Effector CD8-positive, alpha-beta T cell (primary cell): ENCODE results near the gene PLCH2.

Experiments
- DNase-seq: peaks from one replicate; lab custom pipeline; 2025; lab: John Stamatoyannopoulos, UW

PLCH2 gene

DNA sequence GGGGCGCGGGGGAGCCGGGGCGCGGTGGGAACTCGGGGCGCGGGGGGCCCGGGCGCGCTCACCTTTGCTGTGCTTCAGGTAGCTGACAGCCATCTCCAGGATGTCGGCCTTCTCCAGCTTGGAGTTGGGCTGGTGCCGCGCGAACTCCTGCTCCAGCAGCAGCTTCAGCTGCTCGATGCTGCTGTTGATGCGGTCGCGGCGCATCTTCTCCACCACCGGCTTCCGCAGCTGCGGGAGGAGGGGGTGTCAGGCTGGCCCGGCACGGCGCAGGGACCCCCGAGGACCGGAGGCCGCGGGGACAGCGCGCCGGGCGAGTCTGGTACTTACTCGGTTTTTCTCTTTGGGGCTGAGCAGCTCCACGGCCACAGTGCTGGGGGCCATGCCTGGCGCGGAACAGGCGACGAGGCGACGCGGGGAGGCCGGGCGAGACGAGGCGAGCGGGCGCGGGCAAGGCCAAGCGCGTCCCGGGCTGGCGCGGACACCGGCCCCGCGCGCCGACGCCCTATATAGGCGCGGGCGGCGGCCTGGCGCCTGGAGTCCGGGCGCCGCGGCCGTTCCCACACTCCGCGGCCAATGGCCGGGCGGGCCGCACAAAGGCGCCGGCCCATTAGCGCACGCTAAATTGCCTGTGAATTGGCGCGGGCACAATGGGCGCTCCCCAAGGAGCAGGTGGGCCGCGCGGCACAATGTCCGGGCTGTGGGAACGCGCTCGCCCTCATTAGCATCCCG lies 53.9 kb downstream of the PLCH2 start, which contains the start of gene HES5:
TSS of gene HES5 (minus strand) at position 480 of the 729 bp plus-strand sequence. CDS start at position 381, 99 bp downstream.
- no peak for DNase-seq

DNA sequence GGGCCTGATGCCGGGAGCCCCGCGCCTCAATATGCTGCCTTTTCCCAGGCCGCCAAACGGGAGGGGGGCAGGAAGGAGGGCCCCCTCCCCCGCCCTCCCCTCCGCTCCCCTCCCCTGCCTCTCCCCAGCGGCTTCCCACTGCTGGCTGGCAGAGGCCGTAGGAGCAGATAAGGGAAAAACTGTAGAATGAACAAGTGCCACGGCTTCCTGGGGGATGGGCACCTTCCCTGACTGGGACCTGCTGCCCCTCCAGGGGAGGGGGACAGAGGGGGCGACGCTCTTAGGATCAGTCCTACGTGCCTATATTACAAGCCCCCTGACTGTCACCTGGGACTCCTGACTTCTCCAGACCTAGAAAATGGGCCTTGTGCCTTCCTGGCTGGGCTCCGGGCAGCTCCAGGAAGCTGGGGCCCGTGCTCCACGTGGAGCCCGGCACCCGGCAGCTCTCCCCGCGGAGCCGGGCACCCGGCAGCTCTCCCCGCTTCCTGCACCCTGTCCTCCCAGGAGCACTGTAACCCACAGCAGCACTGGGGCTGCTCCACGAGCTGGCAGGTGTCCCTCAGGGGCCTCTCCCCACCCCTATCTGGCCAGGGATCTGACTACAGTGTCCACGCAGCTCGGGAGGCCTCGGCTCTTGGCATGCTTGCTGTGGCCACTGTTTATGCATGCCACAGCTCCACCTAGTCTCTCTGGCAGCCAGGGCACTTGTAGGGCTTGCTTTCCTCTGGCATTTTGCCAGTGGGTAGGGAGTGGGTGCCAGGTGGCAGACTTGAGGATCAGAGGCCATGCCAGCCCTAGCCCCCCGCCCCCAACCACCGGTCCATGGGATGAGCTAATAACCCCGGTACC lies 54.6 kb downstream of the PLCH2 start:
- DNase-seq = no peak

- DNase-seq = no peak
Observed at GRCh38 chr1:2532485-2533160, 56.5 kb downstream of the PLCH2 start.

GRCh38 chr1:2533365-2533764 lies 57.3 kb downstream of the PLCH2 start:
- DNase-seq = no peak

DNA sequence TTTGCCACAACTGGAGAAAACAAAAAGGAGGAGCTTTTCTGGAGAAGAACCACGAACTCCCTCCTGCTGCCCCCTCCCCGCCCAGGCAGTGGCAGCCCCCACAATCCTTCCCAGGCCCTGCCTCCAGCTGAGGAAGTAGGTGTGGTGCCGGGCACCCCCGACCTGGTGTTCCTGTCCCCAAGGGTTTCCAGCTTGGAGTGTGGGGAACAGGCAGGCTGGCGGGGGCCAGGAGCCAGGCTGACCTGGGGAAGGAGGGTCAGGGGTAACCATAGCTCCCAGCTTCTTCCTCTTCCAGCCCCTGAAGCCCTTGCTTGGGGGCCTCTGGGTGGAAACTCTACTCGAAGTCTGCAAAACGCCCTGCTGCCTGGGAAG lies 58.2 kb downstream of the PLCH2 start:
- no peak for DNase-seq

- no peak for DNase-seq
Observed at GRCh38 chr1:2534687-2535441, 58.8 kb downstream of the PLCH2 start.

GRCh38 chr1:2535455-2535854 lies 59.4 kb downstream of the PLCH2 start:
- no peak for DNase-seq

DNA sequence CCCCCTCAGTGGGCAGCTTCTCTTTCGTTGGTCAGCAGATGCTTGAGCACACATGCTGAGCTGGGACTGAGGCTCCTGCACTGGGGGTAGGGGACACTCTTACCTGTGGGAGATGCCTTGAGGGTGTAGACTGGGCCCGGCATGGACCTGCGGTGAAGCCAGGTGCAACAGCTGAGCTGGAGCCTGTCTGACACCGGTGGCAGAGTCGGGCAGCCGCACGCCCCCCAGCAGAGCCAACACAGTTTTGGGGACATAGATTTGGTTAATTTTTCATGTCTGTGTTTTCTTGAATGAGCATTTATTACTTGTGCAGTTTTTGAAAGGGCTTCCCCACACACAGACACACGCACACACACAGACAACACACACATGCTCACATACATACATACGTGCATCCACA lies 59.9 kb downstream of the PLCH2 start:
- no peak for DNase-seq

- DNase-seq = no peak
Observed at GRCh38 chr1:2537784-2538115, 61.7 kb downstream of the PLCH2 start.

DNA sequence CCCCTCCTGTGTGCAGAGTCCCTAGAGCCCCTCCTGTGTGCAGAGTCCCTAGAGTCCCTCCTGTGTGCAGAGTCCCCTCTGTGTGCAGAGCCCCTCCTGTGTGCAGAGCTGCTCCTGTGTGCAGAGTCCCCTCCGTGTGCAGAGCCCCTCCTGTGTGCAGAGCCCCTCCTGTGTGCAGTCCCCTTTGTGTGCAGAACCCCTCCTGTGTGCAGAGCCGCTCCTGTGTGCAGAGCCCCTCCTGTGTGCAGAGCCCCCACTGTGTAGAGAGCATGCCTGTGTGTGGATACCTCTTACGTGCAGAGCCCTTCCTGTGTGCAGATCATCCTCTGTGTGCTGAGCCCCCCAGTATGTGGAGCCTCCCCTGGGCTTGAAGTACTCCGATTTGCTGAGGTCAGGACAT lies 62.3 kb downstream of the PLCH2 start:
- DNase-seq = no peak

GRCh38 chr1:2538872-2539271 lies 62.8 kb downstream of the PLCH2 start:
- DNase-seq = no peak

DNA sequence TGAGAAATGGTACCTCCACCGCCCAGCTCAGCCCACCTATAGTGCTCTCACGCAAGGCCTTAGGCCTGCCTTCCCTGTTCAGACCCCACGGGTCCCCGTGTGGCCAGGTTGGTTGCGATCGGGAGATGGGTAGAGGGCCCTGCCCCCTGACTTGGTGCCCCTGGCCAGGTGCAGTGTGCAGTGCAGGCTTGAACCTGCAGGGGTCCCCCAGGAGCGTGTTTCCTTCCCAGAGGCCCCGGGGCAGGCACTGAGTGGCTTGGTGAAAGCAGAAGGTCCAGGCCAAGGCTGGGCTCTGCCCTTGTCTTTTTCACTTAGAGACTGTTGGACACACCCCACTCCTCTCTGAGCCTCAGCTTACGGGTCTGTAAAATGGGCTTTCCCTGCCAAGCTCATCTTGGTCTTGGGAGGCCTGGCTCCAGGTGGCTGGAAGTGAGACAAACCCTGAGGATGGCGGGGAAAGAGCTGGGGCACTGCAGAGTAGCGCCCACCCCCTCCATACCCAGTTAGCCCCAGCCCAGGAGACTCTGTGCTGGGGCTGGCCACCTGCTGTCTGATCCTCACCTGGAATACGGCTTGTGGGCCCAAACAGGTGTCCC lies 63.3 kb downstream of the PLCH2 start:
- DNase-seq = no peak

- DNase-seq = no peak
Observed at GRCh38 chr1:2540816-2541492, 64.9 kb downstream of the PLCH2 start.

DNA sequence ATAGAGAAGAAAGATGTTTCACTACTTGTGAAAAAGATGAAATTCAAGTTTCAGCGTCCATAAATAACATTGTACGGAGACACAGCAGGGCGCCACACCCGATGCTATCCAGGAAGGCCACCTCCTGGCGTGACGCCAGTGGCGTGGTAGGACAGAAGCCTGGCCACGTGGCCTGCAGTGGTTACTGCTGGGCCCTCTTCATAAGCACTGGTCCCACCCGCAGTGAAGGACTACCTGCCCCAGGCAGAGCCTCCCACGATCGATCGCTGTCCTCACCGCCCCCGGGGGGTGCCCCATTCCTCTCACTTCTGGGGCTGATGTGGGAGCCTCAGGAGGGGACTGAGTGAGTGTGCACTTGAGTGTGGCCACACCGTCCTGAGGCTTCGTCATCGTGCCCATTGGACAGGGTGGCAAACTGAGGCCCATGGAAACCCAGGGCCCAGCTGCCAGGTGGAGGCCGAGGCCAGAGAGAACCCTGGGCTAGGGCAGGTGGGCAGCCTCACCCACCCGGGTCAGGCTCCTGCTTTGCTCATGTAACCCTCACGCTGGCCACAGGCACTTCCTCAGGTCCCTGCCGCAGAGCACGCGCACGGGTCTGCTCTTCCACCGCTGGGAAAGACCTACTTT lies 65.6 kb downstream of the PLCH2 start:
- DNase-seq = no peak

DNA sequence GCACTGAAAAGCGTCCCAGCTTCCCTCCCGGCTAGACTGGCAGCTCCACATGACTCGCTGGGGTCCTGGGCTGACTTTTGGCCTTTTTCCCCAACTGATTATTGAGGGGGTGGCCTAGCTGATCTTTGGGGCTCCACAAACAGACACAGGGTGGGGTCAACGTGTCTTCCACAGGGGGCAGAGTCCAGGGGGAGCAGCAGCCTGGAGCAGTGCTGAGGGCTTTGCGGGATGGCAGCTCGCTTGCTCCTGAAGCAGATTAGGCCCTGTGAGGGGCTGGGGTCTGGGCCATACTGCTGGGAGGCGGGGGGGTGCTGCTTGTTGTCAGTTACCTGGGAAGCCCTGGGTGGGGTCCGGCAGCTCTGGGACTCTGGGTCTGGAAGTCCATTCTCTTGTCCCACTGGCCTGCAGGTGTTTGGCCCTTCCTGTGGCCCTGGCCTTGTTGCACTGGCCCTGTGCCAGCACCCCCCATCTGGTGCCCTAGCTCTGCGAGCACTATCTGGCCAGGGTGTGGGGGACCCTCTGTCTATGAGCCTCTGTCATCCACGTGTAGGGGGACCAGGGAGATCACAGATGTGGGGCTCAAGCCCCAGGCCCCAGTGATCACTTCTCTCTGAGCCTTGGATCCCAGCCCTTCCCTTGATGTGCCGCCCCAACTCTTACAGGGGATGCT lies 66.3 kb downstream of the PLCH2 start:
- DNase-seq = no peak

DNA sequence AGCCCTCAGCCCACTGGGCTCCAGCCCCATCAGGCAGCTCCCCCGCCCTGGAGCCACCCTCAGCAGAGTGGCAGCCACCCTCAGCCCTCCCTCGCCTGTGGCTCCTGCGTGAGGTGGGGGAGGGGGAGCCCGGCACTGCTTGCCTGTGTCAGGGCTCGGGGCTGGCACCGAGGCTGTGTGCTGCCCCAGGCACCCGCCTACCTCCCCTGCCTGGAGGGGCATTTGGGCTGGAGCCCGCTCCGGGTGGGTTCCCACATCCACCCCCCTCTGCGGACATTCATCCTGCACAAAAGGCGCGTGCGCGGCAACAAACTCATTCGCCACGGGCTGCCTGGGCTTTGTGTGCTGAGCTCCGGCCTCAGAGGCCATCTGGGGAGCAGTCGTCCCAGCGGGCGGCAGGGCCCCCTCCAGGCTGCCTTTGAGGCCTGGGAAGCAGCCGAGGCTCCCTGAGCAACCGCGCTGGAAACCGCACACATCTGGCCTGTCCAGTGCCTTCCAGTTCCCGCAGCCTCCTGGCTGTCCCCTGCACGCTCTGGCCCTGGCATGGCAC lies 67.5 kb downstream of the PLCH2 start:
- DNase-seq = peak; percentile 48

- no peak for DNase-seq
Observed at GRCh38 chr1:2544093-2544874, 68.2 kb downstream of the PLCH2 start.

DNA sequence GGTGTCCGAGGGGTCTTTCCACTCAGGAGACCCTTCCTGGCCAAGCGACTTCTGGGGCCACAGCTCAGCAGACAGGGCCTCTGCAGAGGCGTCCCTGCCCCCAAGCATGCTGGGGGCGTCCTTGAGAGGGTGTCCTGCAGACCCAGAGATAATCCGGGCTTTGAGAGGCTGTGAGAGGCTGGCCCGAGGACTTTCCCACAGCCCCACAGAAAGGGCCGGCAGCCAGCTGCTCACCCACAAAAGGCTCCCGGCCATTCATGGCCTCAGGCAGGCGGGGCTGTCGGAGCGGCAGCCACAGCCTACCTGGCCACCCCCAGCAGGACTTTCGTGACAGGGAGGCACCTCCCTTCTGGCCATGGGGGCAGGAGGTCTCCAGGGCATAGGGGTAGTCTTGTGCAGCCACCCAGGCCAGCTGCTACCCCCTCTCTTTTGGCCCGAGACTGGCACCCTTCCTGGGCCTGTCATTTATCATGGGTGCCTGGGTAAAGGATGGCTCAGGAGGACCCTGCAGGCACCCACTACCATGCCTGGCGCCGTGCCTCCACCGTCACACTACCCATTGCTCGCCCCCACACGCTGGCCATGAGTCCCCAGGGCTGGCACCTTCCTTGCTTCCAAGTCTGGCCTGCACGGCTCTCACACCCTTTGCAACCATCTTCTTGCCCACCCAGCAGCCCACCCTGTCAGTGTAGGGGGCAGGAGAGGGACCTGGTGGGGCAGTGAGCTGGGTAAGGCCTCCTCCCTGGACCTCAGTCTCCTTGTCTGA lies 69.0 kb downstream of the PLCH2 start:
- DNase-seq = no peak
